GM12892 (cell line): ENCODE results near the gene SELENOM.

ENCODE experiments used
- POLR2A ChIP-seq: IDR thresholded peaks from 2 replicates; pipeline ENCODE4 v1.6.1; 2011; ENCODE audit warnings: low read depth, low read length, control low read depth
- POLR2AphosphoS5 ChIP-seq: IDR thresholded peaks from 2 replicates; pipeline ENCODE4 v1.6.1; 2011; ENCODE audit warnings: low read depth, low read length, control low read depth
- TAF1 ChIP-seq: IDR thresholded peaks from 2 replicates; pipeline ENCODE4 v1.6.1; 2011; ENCODE audit warnings: low read depth, mild to moderate bottlenecking, control low read depth, low read length, borderline replicate concordance

- TF ChIP-seq POLR2AphosphoS5 (no peak), POLR2A (no peak), TAF1 (no peak)
Measured at GRCh38 chr22:31097941-31098631, 9.3 kb downstream of the SELENOM start.
